GM12864 (cell line): ENCODE data around the gene CASD1.

Experiments
- DNase-seq: peaks from one replicate; pipeline ENCODE4 v3.0.0-alpha.2; 2011; ENCODE audit warnings: low read depth
- H3K4me3 ChIP-seq: 2 replicates; pipeline ENCODE4 v1.5.1; 2011; ENCODE audit warnings: mild to moderate bottlenecking, low read depth, low read length, control low read depth
- TF ChIP-seq, protein P1 (sequence below): IDR thresholded peaks from 2 replicates; pipeline ENCODE4 v1.5.1; 2011; ENCODE audit warnings: low read depth, mild to moderate bottlenecking, moderate library complexity, low read length, control low read depth, inconsistent platforms; ENCODE audit errors: missing control alignments

The CASD1 gene

DNA sequence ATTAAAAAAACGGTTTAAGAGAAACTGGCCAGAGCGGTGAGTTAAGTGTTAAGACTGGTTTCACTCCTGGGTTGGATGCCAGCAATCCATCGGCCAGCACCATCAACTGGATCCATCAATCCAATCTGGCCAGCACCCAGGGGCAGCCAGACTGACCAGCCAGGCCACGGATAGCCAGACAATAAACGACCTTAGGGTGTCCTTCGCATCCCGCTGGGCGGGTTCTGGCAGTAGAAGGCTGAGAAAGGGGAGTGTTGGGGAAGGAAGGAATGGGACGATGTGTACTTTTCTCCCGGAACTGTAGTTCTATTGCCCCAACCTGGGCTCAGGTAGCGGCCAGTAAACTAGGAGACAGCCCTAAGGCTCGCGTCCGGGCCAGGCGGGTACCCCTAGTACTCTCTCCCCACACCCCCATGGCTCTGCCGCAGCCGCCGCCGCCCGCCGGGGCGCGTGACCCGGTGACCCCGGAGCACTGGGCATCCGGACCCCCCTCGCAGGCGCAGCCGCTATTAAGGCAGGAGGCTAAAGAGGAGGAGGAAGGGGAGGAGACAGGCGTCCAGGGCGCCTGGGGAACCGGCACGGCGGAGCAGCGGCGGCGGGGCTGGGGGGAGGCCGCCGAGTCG lies at the start of gene CASD1:
Gene CASD1, plus strand, starts transcription at position 546 of the 623 bp plus-strand sequence. CDS start 276 bp downstream, outside the sequence.
- DNase-seq, result no peak
- H3K4me3 ChIP-seq, result peak within 1 kb of the TSS; percentile 85
- TF ChIP-seq, protein P1, sequence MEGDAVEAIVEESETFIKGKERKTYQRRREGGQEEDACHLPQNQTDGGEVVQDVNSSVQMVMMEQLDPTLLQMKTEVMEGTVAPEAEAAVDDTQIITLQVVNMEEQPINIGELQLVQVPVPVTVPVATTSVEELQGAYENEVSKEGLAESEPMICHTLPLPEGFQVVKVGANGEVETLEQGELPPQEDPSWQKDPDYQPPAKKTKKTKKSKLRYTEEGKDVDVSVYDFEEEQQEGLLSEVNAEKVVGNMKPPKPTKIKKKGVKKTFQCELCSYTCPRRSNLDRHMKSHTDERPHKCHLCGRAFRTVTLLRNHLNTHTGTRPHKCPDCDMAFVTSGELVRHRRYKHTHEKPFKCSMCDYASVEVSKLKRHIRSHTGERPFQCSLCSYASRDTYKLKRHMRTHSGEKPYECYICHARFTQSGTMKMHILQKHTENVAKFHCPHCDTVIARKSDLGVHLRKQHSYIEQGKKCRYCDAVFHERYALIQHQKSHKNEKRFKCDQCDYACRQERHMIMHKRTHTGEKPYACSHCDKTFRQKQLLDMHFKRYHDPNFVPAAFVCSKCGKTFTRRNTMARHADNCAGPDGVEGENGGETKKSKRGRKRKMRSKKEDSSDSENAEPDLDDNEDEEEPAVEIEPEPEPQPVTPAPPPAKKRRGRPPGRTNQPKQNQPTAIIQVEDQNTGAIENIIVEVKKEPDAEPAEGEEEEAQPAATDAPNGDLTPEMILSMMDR, result no peak

DNA sequence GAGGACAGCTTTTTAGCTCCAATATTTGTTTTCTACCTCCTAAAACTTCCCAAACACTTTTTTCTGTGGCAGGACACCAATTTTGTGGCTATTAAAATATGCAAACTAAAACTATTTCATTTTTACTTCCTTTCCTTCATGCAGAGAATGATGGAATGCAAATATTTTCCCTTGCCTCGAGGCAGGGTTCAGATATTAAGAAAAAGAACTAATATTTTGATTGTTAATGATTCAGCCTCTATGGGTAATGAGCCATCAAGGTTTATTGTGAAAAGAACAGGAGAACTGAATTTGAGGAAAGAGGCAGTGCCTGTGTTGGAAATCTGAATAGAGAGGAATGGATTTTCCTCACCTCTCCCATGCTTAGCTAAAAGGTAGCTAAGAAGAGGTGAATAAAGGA lies 43.1 kb upstream of the CASD1 start:
- TF ChIP-seq, protein P1, result no peak
- no peak overlapping the region for H3K4me3 ChIP-seq
- DNase-seq, result no peak

DNA sequence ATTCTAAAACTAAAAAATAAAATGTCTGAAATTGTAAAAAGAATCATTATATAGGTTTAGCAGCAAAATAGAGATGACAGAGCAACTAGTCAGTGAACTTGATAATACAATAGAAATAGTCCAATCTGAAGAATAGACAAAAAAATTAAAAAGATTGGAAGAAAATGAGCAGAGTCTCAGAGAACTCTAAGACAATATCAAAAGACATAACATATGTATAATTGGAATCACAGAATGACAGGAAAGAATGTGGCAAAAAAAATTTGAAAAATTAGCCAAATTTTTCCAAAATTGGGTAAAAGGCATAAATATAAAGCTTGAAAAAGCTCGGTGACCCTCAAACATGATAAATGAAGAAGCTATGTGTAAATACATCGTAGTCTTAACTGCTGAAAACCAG lies 38.0 kb upstream of the CASD1 start:
- TF ChIP-seq, protein P1, result no peak
- no peak for DNase-seq
- H3K4me3 ChIP-seq, result no peak overlapping the region

DNA sequence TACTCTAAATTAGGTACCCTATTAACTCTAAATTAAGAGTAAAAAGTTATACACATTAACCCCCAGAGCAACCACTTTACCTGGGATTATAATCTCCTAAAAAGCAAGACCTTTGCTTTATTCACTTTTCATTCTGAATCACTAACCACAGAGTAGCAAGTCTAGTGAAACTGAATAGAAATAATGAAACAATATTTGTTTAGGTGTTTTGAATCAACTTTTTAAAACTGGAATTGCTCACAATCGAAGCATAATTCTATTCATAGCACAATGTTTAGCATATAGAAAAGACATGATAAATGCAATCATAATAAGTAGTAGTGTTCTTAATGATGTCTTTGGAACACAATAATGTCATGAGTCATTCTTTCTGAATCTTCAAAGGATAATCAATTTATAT lies 37.0 kb upstream of the CASD1 start:
- no peak for DNase-seq
- TF ChIP-seq, protein P1, result no peak
- H3K4me3 ChIP-seq, result no peak overlapping the region

DNA sequence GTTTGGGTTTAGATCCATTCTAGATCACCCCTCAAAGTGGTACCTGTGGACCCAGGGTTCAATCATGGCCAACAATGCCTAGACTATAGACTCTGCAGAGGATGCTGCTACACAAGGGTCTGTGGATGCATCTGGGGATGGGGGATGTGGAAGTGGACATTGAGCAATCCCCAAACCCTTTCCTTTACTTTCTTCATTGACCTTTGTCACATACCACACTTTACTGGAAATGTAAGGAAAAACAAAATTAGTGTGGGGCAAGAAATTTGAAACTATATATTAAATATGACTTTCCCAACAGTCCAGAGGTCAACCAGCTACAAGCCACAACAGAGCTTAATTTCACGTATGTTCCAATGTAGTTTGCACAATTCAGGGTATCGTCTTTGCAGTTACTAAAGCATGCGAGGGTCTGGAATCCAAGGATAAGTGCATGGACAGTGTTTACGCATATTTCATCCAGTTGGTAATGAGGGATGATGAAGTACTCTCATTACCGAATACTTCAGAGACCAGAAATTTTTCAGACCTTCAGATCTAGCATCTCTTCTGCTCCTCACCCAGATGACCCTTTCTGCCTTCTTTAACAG lies 33.3 kb upstream of the CASD1 start:
- DNase-seq, result no peak
- TF ChIP-seq, protein P1, result no peak
- no peak overlapping the region for H3K4me3 ChIP-seq

DNA sequence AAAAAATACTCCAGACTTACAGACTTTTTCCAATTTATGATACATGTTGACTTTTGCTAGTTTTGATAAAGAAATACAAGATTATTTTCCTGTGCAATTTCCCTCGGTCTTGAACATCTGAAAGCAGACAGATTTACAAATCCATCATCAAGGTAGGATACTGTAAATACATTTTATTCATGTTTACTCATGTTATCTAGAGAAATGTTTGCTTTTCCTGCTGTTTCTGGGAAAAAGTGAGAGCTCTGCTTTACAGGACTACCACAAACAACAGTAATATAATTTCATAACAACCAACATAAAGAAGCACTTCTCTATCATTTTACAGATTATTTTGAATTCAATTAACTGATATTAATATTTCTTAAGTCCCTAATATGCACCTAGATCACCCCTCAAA lies 31.7 kb upstream of the CASD1 start:
- TF ChIP-seq, protein P1, result no peak
- no peak for DNase-seq
- H3K4me3 ChIP-seq, result no peak overlapping the region
